Right ventricle myocardium inferior (tissue), 1 donor: ENCODE results near the gene PPY. TPM values are rescaled to one million over a fixed set of nuclear protein-coding genes. Genes with fewer than 3 reads are reported as not detected.
"Not testable (repeated sequence)": the region's sequence is repeated elsewhere in the genome, so short reads cannot be mapped to it uniquely, and the experiment has no call there.

Experiments used
- ATAC-seq: fragments of 200-7000 bp; cut with Tn5 transposase; one replicate; pipeline ENCODE4 v1.9.1; 2020; ENCODE audit warnings: mild to moderate bottlenecking, moderate library complexity
- DNase-seq: peaks from one replicate; pipeline ENCODE4 v3.0.0; 2021; ENCODE audit errors: missing footprints
- intact Hi-C: fragments of 100-400 bp; cut with DNase I; formaldehyde crosslinking; loops from one replicate; pipeline ENCODE4 v1.11.0; 2022
- total RNA-seq: library from RNA; stranded (reverse); fragmentation: NEBNext Ultra II Directional; extraction: Animal tissue kit (Norgen Biotek cat#: 25700); gene quantifications from one replicate; pipeline ENCODE4 v1.2.1, GENCODE V29; 2021
- donor health status: DM: no; HTN: yes; CAD: no; lungs with severe emphysema.

Gene PPY
- total RNA-seq, 1 donor from 2014 or later = not detected

DNA sequence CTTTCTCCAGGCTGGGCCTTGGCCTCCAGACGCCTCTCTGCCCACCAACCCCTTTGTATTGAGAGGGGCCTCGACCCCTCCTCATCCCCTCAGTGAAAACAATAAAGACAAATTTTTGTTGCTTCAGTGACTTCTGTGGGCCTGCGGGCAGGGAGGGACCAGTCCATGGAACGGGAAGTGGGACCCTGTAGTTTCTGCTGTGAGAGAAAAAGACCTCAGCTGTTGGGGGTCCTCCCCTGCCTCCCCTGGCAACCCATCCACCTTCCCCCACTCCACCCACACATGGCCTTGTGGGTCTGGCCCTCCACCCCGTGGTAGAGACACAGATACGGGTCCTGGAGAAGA is 3.5 kb downstream of the PPY start:
- DNase-seq (no peak), ATAC-seq (no peak)
- intact Hi-C loops = no loop called here

DNA sequence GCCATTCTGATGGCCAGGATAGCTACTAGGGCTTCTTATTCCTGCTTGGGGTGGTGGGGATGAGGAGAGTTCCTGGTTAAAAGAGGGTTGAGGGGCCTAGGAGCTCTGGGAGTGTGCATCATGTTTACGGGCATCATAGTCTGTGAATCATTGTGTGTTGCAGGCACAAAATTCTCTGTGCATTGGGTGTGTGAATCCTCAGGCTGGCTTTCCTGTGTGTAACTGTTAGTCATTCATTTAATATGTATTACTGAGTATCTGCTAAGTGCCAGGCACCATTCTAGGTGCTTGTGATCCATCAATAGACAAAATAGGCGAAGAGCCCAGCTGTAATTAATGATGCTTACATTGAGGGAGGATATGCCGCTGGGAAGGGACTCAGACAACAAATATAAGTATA is 5.8 kb downstream of the PPY start:
- ATAC-seq = no peak
- DNase-seq = no peak
- intact Hi-C loops = no loop called here

- DNase-seq = no peak
- no peak for ATAC-seq
- intact Hi-C loops = no loop called here
Observed at GRCh38 chr17:43935926-43936261, 6.4 kb downstream of the PPY start.

GRCh38 chr17:43935204-43935925 is 6.9 kb downstream of the PPY start:
- no peak for DNase-seq
- no peak for ATAC-seq
- intact Hi-C loops = no loop called here

- no peak for ATAC-seq
- DNase-seq = no peak
- intact Hi-C loops = no loop called here
Observed at GRCh38 chr17:43932923-43933322, 9.4 kb downstream of the PPY start.

GRCh38 chr17:43932357-43932756 is 9.9 kb downstream of the PPY start:
- DNase-seq (no peak), ATAC-seq (no peak)
- intact Hi-C loops = no loop called here

- DNase-seq = no peak
- intact Hi-C loops = no loop called here
- ATAC-seq = no peak
Observed at GRCh38 chr17:43931062-43931571, 11.2 kb downstream of the PPY start.

- DNase-seq (no peak), ATAC-seq (no peak)
- intact Hi-C loops = no loop called here
Observed at GRCh38 chr17:43928609-43929008, 13.7 kb downstream of the PPY start.

- DNase-seq, ATAC-seq, intact Hi-C loops: not testable (repeated sequence)
Observed at GRCh38 chr17:43927929-43928328, 14.3 kb downstream of the PPY start.

DNA sequence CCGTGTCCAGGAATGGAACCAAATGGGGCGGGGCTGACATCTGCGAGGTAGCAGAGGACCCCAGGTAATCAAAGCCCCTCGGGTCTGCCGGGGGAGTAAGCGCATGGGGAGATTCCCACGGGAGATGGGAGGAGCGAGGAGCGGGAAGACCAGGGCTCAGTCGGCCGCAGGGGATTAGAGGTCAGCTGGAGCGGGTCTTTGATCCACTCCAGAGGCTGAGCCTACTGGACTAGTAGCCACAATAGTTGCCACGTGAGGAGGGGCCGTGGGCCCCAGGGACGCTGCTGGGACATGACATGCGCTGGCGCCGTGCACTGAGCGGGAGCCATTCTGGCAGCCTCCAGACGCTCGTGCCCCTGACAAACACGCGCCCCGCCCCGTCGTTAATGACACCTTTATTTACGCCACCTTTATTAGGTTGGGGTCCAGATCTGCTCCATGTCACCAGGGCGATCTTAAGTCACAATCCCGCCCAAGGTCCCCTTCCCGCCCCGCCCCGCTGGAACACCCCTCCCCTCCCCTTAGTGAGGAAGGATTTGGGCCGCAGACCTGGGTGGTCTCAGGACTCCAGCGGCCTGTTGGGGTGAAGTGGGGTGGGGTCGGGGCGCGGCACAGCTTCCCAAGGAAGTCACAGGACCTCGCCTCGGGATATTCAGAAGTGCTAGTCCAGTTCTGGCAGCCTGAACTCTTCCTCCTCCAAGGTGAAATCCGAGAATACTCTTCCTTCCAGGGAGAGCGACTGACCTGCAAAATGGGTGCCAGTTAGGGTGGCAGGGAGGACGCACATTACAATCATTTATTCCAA is 15.0 kb downstream of the PPY start:
- DNase-seq = no peak
- intact Hi-C loops = no loop called here
- ATAC-seq = peak; percentile 42

DNA sequence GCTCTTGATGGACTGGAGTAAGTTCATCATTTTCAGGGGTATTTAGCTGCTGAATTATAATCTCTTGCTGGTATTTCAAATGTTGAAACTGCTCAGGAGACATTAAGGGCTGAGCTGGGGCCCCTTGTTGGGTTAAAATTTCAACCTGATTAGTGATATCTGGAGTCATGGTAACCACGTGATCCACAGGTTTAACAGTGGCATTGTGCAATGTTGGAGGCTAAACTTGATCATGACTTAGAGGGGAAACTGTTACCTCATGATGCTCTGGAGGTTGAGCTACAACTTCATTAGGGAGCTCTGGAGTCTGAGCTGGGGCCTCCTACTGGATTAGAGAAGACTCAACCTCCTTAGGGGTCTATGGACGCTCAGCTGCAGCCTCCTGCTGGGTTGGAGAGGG is 17.7 kb downstream of the PPY start:
- ATAC-seq (no peak), DNase-seq (no peak)
- intact Hi-C loops = no loop called here

DNA sequence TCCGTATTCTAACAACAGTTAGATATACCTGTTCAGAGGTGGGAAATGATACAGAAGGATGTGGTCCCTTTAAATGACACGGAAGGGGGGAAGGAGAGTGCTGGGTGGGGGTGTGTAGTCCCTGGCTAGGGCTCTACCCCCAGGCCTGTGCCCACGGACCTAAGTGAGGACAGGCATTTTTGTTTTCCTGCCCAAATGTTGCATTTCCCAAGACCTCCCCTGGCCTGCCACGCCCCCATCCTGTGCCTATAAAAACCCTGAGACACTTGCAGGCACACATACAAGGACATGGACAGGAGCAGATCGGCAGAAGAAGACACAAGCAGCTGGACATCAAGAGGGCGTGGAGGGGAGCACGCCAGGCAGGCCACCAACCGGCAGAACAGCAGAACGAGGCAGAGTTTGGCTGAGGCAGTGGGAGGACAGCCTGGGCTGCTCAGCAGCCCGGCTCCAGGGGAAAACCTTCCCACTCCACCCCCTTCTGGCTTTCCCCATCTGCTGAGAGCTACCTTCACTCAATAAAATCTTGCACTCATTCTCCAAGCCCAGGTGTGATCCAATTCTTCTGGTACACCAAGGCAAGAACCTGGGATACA is 21.7 kb downstream of the PPY start:
- intact Hi-C loops = no loop called here
- ATAC-seq (no peak), DNase-seq (no peak)

GRCh38 chr17:43918026-43918389 is 24.3 kb downstream of the PPY start:
- DNase-seq (no peak), ATAC-seq (no peak)
- intact Hi-C loops = no loop called here

DNA sequence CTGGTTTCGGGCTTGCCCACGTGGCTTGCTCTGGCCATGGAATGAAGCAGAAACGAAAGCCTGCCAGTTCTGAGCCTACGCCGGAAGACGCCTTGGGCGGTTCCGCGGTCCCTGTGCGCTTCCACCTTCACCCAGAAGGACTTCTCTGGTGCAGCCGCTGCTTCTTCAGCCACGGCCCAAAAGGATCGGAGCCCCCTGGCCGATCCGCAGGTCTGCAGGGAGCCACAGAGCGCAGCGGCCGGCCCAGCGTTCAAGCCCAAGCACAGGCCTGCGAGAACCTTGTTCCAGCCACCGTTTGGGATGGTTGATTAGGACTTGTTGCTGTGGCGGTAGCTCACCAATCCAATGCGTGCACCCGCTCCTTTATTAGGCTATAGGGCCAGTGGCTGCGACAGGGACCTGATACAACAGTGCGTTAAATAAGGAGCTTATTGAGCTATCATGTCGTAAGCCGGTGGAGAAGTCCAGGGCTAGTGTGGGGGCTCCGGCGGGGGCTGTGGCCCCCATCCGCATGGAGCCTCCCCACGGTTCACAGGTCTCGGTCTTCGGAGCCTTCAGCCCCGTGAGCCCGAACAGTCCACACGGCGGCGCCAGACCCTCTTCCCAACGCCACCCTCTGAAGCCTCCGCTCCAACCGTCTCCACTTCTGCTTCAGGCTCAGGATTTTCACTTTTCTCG is 24.8 kb downstream of the PPY start:
- intact Hi-C loops = no loop called here
- DNase-seq (no peak), ATAC-seq (peak; percentile 62)

DNA sequence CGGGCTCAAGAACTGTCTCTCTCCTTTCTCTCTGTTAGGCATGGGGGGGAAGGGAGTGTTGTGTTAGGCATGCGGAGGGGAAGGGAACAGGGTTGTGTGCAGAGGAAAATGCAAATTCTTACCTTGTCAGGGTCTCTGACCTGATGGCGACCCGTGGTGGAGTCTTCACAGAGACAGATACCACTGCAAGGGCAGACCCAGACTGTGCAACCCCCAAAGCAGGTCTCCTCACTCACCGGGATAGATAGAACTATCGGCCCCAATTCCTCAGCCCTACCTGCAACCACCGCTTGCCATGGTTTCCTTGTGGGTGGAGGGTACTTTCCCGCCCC is 25.3 kb downstream of the PPY start:
- intact Hi-C loops = no loop called here
- ATAC-seq = no peak
- DNase-seq = no peak

- ATAC-seq (no peak), DNase-seq (no peak)
- intact Hi-C loops = no loop called here
Observed at GRCh38 chr17:43916385-43916784, 25.9 kb downstream of the PPY start.

GRCh38 chr17:43915559-43915958 is 26.7 kb downstream of the PPY start:
- intact Hi-C loops = no loop called here
- DNase-seq (no peak), ATAC-seq (no peak)

DNA sequence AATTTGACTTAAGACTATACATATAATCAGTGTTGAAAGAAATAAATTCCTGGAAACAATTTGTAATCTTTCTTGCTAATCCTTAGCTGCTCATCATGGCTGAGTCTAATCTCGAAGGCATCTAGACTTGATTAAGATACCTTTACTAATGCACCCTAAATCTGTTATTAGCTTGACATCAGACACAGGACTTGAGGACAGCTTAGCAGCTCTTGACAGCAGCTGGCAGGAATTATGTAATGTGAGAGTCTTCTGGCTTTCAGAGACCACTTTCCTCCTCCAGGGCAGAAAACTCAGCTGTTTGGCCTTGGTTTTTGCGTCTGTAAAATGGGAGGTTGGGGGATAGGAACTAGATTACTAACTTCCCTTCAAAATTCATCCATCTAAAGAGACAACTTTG is 27.8 kb downstream of the PPY start:
- intact Hi-C loops = no loop called here
- DNase-seq = no peak
- ATAC-seq = no peak

DNA sequence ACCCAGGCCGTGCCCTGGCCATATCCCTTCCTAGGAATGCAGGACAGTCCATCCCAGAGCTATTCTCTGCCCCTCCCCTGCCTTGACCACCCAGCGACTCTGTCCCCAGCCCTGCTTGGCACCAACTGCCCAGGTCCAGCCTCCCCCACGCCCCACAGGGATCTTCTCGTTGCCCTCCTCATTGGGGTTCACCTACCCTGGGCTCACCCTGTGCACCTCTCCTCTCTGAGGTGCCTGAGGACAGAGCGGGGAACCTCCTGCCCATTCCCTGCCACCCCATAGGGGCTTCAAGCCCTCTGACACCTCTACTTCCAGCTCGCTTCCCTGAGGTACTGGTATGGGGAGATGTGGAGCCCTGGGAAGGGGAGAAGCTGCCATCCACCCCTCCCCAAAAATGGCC is 28.7 kb downstream of the PPY start:
- intact Hi-C loops = no loop called here
- no peak for DNase-seq
- ATAC-seq = no peak
